PC-3 (cell line): ENCODE data around the gene NEFH.

ENCODE experiments used
- CTCF ChIP-seq: fragments of 300-600 bp; sonication (generic); conservative IDR thresholded peaks from 2 replicates; pipeline ENCODE4 v1.5.1; 2017; ENCODE audit warnings: antibody characterized with exemption, low read depth, mild to moderate bottlenecking, low read length
- EZH2 ChIP-seq: fragments of 300-600 bp; sonication (generic); IDR thresholded peaks from one replicate; pipeline ENCODE4 v1.6.1; 2017; ENCODE audit warnings: antibody characterized with exemption, mild to moderate bottlenecking, low read length; ENCODE audit not compliant: unreplicated experiment

GRCh38 chr22:29464581-29464980 lies 15.4 kb upstream of the NEFH start:
- TF ChIP-seq CTCF, result no peak
- no peak for TF ChIP-seq EZH2
